Neutrophil (primary cell): ENCODE data around the gene DDR1.
"Not testable (repeated sequence)": the region's sequence is repeated elsewhere in the genome, so short reads cannot be mapped to it uniquely, and the experiment has no call there.

Experiments
- H3K27ac ChIP-seq: fragments of 200-600 bp; sonication (generic); 2 replicates; pipeline ENCODE4 v1.5.1; 2016; ENCODE audit warnings: mild to moderate bottlenecking, moderate library complexity
- H3K27me3 ChIP-seq: fragments of 200-600 bp; sonication (generic); 2 replicates; pipeline ENCODE4 v1.6.0; 2016; ENCODE audit warnings: mild to moderate bottlenecking
- H3K36me3 ChIP-seq: fragments of 200-600 bp; sonication (generic); 2 replicates; pipeline ENCODE4 v1.5.1; 2017
- H3K4me1 ChIP-seq, 2 experiments: fragments of 200-600 bp in 1 of 2; sonication (generic) in 1 of 2; 1 replicate in 1 of 2; 2 replicates in 1 of 2; pipeline versions ENCODE4 v1.5.1 to v1.6.1; 2013 to 2016; ENCODE audit warnings: low read depth in 1 of 2, low read length in 1 of 2, mild to moderate bottlenecking in 1 of 2, moderate library complexity in 1 of 2; ENCODE audit not compliant: control insufficient read depth in 1 of 2, insufficient read depth in 1 of 2
- H3K4me3 ChIP-seq, 2 experiments: fragments of 200-600 bp in 1 of 2; sonication (generic) in 1 of 2; 1 replicate in 1 of 2; 2 replicates in 1 of 2; pipeline ENCODE4 v1.5.1; 2013 to 2016; ENCODE audit warnings: low read depth in 1 of 2, low read length in 1 of 2, mild to moderate bottlenecking in 1 of 2, moderate library complexity in 1 of 2
- H3K9me3 ChIP-seq: fragments of 200-600 bp; sonication (generic); 2 replicates; pipeline ENCODE4 v1.5.1; 2016
- CTCF ChIP-seq: fragments of 200-600 bp; sonication (generic); IDR thresholded peaks from 2 replicates; pipeline ENCODE4 v1.5.1; 2016; ENCODE audit warnings: antibody characterized with exemption

The DDR1 gene

DNA sequence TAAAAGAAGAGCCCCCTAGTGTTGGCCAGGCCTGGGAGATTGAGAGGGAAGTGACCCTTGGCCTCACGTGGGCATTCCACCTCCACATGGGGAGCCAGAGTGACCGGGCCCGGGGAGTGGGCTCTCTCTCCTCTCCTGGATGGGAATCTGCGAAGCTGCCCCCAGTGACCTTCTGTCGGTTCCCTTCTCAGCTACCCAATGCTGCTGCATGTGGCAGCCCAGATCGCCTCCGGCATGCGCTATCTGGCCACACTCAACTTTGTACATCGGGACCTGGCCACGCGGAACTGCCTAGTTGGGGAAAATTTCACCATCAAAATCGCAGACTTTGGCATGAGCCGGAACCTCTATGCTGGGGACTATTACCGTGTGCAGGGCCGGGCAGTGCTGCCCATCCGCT is 13.6 kb downstream of the DDR1 start:
- H3K36me3 ChIP-seq = no peaks in the 10 kb centered on the region
- no peak overlapping the region for H3K27ac ChIP-seq
- TF ChIP-seq CTCF = no peak
- peaks cover 25% of the 10 kb centered on the region for H3K27me3 ChIP-seq
- no peaks in the 10 kb centered on the region for H3K9me3 ChIP-seq
- no peaks in the 10 kb centered on the region for H3K4me1 ChIP-seq
- no peak overlapping the region for H3K4me3 ChIP-seq

- Histone ChIP-seq H3K4me3 (no peak overlapping the region), H3K36me3 (no peaks in the 10 kb centered on the region), H3K4me1 (no peaks in the 10 kb centered on the region), H3K27ac (no peak overlapping the region), H3K9me3 (no peaks in the 10 kb centered on the region), H3K27me3 (peaks cover 16% of the 10 kb centered on the region)
- TF ChIP-seq CTCF = no peak
Measured at GRCh38 chr6:30898750-30899360, 14.5 kb downstream of the DDR1 start.

- Histone ChIP-seq H3K4me3 (no peak overlapping the region), H3K36me3 (no peaks in the 10 kb centered on the region), H3K27ac (no peak overlapping the region), H3K27me3 (peaks cover 3% of the 10 kb centered on the region), H3K4me1 (no peaks in the 10 kb centered on the region), H3K9me3 (no peaks in the 10 kb centered on the region)
- TF ChIP-seq CTCF = no peak
Measured at GRCh38 chr6:30900863-30901417, 16.6 kb downstream of the DDR1 start.

DNA sequence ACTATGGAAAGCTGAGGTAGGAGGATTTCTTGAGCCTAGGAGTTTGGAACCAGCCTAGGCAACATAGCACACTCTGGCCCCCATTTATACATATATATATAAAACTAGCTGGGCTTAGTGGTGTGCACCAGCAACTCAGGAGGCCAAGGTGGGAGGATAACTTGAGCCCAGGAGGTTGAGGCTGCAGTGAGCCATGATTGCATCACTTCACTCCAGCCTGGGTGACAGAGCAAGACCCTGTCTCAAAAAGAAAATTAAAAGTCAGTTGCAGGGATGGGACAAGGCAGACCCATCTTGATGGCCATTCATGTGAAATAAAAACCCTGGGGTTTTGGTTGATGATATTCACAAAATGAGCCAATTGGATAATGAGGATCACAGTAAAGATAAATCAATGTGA is 17.1 kb downstream of the DDR1 start:
- TF ChIP-seq CTCF = no peak
- Histone ChIP-seq H3K27ac (no peak overlapping the region), H3K9me3 (no peaks in the 10 kb centered on the region), H3K4me3 (no peak overlapping the region), H3K27me3 (peaks cover 3% of the 10 kb centered on the region), H3K4me1 (no peaks in the 10 kb centered on the region), H3K36me3 (no peaks in the 10 kb centered on the region)

GRCh38 chr6:30902196-30902595 is 17.9 kb downstream of the DDR1 start:
- H3K9me3 ChIP-seq, H3K36me3 ChIP-seq, H3K27me3 ChIP-seq, H3K4me1 ChIP-seq, H3K27ac ChIP-seq, H3K4me3 ChIP-seq: not testable (repeated sequence)

DNA sequence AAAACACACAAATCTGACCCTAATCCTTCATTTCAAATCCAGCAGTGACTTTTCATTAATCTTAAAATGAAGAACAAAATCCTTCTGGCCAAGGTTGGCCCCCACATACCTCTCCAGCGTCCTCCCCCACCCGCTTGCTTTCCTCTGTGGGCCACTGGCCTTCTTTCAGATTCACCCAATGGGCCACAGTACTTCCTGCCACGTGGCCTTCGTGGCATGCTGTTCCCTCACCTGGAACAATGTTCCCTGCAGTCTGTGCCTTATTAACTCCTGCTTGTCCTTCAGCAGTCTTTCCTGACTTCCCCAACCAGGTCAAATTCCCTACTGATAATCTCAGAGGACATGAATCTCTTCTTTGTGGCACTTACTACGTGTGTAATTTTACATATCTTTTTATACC is 18.4 kb downstream of the DDR1 start:
- TF ChIP-seq CTCF = no peak
- H3K4me3 ChIP-seq = no peak overlapping the region
- H3K27ac ChIP-seq = no peak overlapping the region
- H3K27me3 ChIP-seq = peaks cover 3% of the 10 kb centered on the region
- no peaks in the 10 kb centered on the region for H3K9me3 ChIP-seq
- H3K36me3 ChIP-seq = no peaks in the 10 kb centered on the region
- H3K4me1 ChIP-seq = peaks cover 4 to 5% of the 10 kb centered on the region in 2 experiments
